WERI-Rb-1 (cell line): ENCODE data around the gene CHRNB4.

Experiments
- DNase-seq: peaks from one replicate; pipeline ENCODE4 v3.0.0-alpha.2; 2020
- H3K27ac ChIP-seq: fragments of 250-450 bp; sonication (Bioruptor Pico); 2 replicates; pipeline ENCODE4 v1.5.1; 2020; ENCODE audit warnings: mild to moderate bottlenecking, moderate library complexity
- H3K27me3 ChIP-seq: fragments of 250-450 bp; sonication (Bioruptor Pico); 2 replicates; pipeline ENCODE4 v1.5.1; 2021; ENCODE audit warnings: mild to moderate bottlenecking, low read depth, moderate library complexity; ENCODE audit not compliant: insufficient read depth, severe bottlenecking
- H3K36me3 ChIP-seq: fragments of 250-450 bp; sonication (Bioruptor Pico); 2 replicates; pipeline ENCODE4 v1.5.1; 2020; ENCODE audit warnings: mild to moderate bottlenecking, moderate library complexity
- H3K4me3 ChIP-seq: 2 replicates; pipeline ENCODE4 v1.5.1; 2011; ENCODE audit warnings: low read depth, mild to moderate bottlenecking, control low read depth, low read length
- H3K9me3 ChIP-seq: fragments of 250-450 bp; sonication (Bioruptor Pico); 2 replicates; pipeline ENCODE4 v1.5.1; 2021; ENCODE audit warnings: mild to moderate bottlenecking, moderate library complexity; ENCODE audit not compliant: severe bottlenecking
- CTCF ChIP-seq: IDR thresholded peaks from 2 replicates; pipeline ENCODE4 v1.5.1; 2011; ENCODE audit warnings: low read depth, mild to moderate bottlenecking, control low read depth, inconsistent platforms, low read length

CHRNB4 gene

GRCh38 chr15:78651930-78652615 is 11.1 kb upstream of the CHRNB4 start:
- no peaks in the 10 kb centered on the region for H3K9me3 ChIP-seq
- no peak for TF ChIP-seq CTCF
- no peaks in the 10 kb centered on the region for H3K27me3 ChIP-seq
- no peaks in the 10 kb centered on the region for H3K36me3 ChIP-seq
- no peak for DNase-seq
- no peak overlapping the region for H3K27ac ChIP-seq
- H3K4me3 ChIP-seq, result no peak overlapping the region

DNA sequence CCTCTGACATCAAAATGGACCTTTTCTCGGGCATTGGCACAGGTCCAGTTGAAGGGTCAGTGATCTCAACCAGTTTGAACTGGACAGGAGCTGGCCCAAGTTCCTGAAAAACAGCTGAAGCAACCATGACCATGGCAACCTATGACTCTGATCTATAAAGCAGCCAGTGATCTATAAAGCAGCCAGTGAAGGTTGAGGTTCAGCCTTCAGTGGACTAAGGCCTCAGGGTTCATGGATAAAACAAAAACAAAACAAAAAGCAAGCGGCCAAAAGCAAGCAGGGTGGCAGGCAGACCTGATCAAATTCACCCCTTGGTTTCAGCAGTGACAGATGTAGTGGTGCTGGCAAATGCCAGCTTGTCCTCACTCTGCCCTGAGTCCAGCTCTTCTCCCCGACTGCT is 10.0 kb upstream of the CHRNB4 start:
- Histone ChIP-seq H3K27ac (no peak overlapping the region), H3K4me3 (no peak overlapping the region), H3K9me3 (no peaks in the 10 kb centered on the region), H3K27me3 (no peaks in the 10 kb centered on the region), H3K36me3 (no peaks in the 10 kb centered on the region)
- no peak for TF ChIP-seq CTCF
- DNase-seq, result no peak

DNA sequence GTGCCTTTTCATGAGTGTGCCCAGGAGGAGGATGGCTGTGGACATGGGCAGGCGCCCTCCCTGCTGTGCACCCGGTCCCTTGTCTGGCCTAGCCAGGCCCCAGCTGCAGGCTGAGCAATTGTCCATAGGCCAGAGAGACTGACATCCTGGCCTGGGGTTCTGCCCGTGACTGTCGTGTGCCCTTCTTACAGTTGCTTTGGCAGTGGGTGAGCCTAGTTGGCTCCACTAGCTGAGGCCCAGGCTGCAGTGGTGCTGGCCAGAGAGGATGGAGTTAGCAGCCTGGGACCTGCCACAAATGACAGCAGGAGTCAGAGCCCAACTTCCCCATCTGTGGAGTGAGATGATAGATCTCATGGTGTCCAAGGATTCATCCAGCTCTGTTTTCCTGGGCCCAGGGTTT is 9.0 kb upstream of the CHRNB4 start:
- Histone ChIP-seq H3K9me3 (no peaks in the 10 kb centered on the region), H3K27ac (no peak overlapping the region), H3K27me3 (no peaks in the 10 kb centered on the region), H3K36me3 (no peaks in the 10 kb centered on the region), H3K4me3 (no peak overlapping the region)
- no peak for TF ChIP-seq CTCF
- DNase-seq, result no peak

DNA sequence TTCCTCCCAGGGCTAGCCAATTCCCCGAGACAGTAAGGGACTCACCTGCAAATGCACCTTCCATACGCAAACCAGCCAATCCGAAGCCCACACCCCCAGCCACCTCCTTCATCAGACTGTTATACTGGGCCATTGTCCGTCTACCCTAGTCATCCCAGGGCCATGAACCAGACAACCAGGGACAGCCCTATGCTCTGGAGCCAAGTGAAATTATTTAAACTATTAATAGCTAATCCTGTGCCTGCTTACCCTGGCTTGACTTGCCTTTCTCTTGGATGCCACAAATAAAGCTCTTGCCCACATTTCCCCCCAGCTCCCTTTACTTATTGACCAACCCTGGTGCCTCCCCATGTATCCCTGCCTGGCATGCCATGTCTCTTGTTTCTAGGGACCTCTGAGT is 4.0 kb upstream of the CHRNB4 start:
- Histone ChIP-seq H3K4me3 (no peak overlapping the region), H3K27me3 (no peaks in the 10 kb centered on the region), H3K9me3 (peaks cover 5% of the 10 kb centered on the region), H3K36me3 (no peaks in the 10 kb centered on the region), H3K27ac (no peak overlapping the region)
- no peak for TF ChIP-seq CTCF
- DNase-seq, result no peak

GRCh38 chr15:78642331-78642730 is 1.3 kb upstream of the CHRNB4 start:
- TF ChIP-seq CTCF, result no peak
- H3K4me3 ChIP-seq, result peak overlapping the region; percentile 54
- no peaks in the 10 kb centered on the region for H3K27me3 ChIP-seq
- H3K36me3 ChIP-seq, result no peaks in the 10 kb centered on the region
- peak overlapping the region; percentile 97 for H3K27ac ChIP-seq
- H3K9me3 ChIP-seq, result peaks cover 5% of the 10 kb centered on the region
- no peak for DNase-seq

- peaks cover 3% of the 10 kb centered on the region; the same call in 1 of the 2 replicates for H3K36me3 ChIP-seq
- peak overlapping the region; percentile 97 for H3K27ac ChIP-seq
- peak overlapping the region; percentile 54 for H3K4me3 ChIP-seq
- no peak for TF ChIP-seq CTCF
- H3K27me3 ChIP-seq, result no peaks in the 10 kb centered on the region
- peak; percentile 46 for DNase-seq
- H3K9me3 ChIP-seq, result peaks cover 5% of the 10 kb centered on the region
Observed at GRCh38 chr15:78641749-78642275, 802 bp upstream of the CHRNB4 start.
